Liver (tissue), 9 donors: ENCODE results near the gene EIF4G2. TPM values are rescaled to one million over a fixed set of nuclear protein-coding genes. Genes with fewer than 3 reads are reported as not detected.

ENCODE experiments used
- DNase-seq: peaks from one replicate; pipeline ENCODE4 v3.0.0-alpha.2; 2017; ENCODE audit warnings: low spot score
- H3K27ac ChIP-seq, 2 donors: one replicate each; pipeline ENCODE4 v1.7.0; 2013; ENCODE audit warnings: inconsistent platforms in 2 of 2, low read length in 2 of 2, control low read depth in 1 of 2, low read depth in 1 of 2, mild to moderate bottlenecking in 1 of 2
- H3K27me3 ChIP-seq, 4 donors: one replicate each; pipeline versions ENCODE4 v1.6.1 to v1.7.0; 2013; ENCODE audit warnings: low read length in 3 of 4, inconsistent platforms in 1 of 4, mild to moderate bottlenecking in 1 of 4, moderate library complexity in 1 of 4; ENCODE audit not compliant: control insufficient read depth in 4 of 4, insufficient read depth in 4 of 4
- H3K36me3 ChIP-seq, 4 donors: one replicate each; pipeline versions ENCODE4 v1.6.1 to v1.7.0; 2013; ENCODE audit warnings: low read length in 3 of 4, mild to moderate bottlenecking in 3 of 4, low read depth in 1 of 4, moderate library complexity in 1 of 4; ENCODE audit not compliant: control insufficient read depth in 4 of 4, insufficient read depth in 3 of 4
- H3K4me1 ChIP-seq, 4 donors: one replicate each; pipeline versions ENCODE4 v1.6.1 to v1.7.0; 2013; ENCODE audit warnings: low read length in 3 of 4, mild to moderate bottlenecking in 3 of 4, moderate library complexity in 1 of 4; ENCODE audit not compliant: control insufficient read depth in 4 of 4, insufficient read depth in 4 of 4
- H3K4me3 ChIP-seq, 3 donors: one replicate each; pipeline versions ENCODE4 v1.6.1 to v1.7.0; 2013; ENCODE audit warnings: low read length in 3 of 3, control low read depth in 1 of 3, low read depth in 1 of 3, mild to moderate bottlenecking in 1 of 3
- H3K9ac ChIP-seq, 2 donors: one replicate each; pipeline ENCODE4 v1.7.0; 2013; ENCODE audit warnings: low read length in 2 of 2, mild to moderate bottlenecking in 2 of 2, moderate library complexity in 2 of 2, control low read depth in 1 of 2, low read depth in 1 of 2
- H3K9me3 ChIP-seq, 4 donors: one replicate each; pipeline versions ENCODE4 v1.6.1 to v1.7.0; 2013; ENCODE audit warnings: low read length in 3 of 4; ENCODE audit not compliant: control insufficient read depth in 4 of 4
- CTCF ChIP-seq: fragments of 150-350 bp; IDR thresholded peaks from 2 replicates; pipeline ENCODE4 v1.5.1; 2017; ENCODE audit warnings: improper control_type of control experiment, low read depth, low read length; ENCODE audit not compliant: missing input control
- EGR1 ChIP-seq, 2 donors: IDR thresholded peaks; 2 replicates each; pipeline ENCODE4 v1.6.1; 2016 to 2018; ENCODE audit warnings: antibody characterized with exemption in 2 of 2, low read depth in 2 of 2
- FOXA1 ChIP-seq: IDR thresholded peaks from 2 replicates; pipeline ENCODE4 v1.6.1; 2016; ENCODE audit warnings: antibody characterized with exemption
- FOXA2 ChIP-seq: IDR thresholded peaks from 2 replicates; pipeline ENCODE4 v1.6.1; 2016; ENCODE audit warnings: antibody characterized with exemption
- GABPA ChIP-seq, 2 donors: IDR thresholded peaks in 1 of 2; conservative IDR thresholded peaks in 1 of 2; 2 replicates each; pipeline ENCODE4 v1.6.1; 2016; ENCODE audit warnings: antibody characterized with exemption in 2 of 2, mild to moderate bottlenecking in 1 of 2, moderate library complexity in 1 of 2
- HNF4A ChIP-seq, 2 donors: conservative IDR thresholded peaks; 2 replicates each; pipeline ENCODE4 v1.6.1; 2016; ENCODE audit warnings: antibody characterized with exemption in 2 of 2, mild to moderate bottlenecking in 2 of 2
- HNF4G ChIP-seq: IDR thresholded peaks from 2 replicates; pipeline ENCODE4 v1.6.1; 2016; ENCODE audit warnings: antibody characterized with exemption
- JUND ChIP-seq, 2 donors: IDR thresholded peaks; 2 replicates each; pipeline ENCODE4 v1.6.1; 2016; ENCODE audit warnings: antibody characterized with exemption in 2 of 2
- MAX ChIP-seq: IDR thresholded peaks from 2 replicates; pipeline ENCODE4 v1.6.1; 2016; ENCODE audit warnings: antibody characterized with exemption
- NR2F2 ChIP-seq: IDR thresholded peaks from 2 replicates; pipeline ENCODE4 v1.6.1; 2016; ENCODE audit warnings: antibody characterized with exemption
- RAD21 ChIP-seq, 2 donors: IDR thresholded peaks; 2 replicates each; pipeline ENCODE4 v1.6.1; 2016; ENCODE audit warnings: antibody characterized with exemption in 2 of 2, mild to moderate bottlenecking in 2 of 2
- REST ChIP-seq: IDR thresholded peaks from 2 replicates; pipeline ENCODE4 v1.6.1; 2016; ENCODE audit warnings: antibody characterized with exemption, mild to moderate bottlenecking
- RXRA ChIP-seq, 2 donors: IDR thresholded peaks; 2 replicates each; pipeline ENCODE4 v1.6.1; 2017 to 2018; ENCODE audit warnings: antibody characterized with exemption in 2 of 2, mild to moderate bottlenecking in 1 of 2
- SP1 ChIP-seq: IDR thresholded peaks from 2 replicates; pipeline ENCODE4 v1.6.1; 2018; ENCODE audit warnings: antibody characterized with exemption, mild to moderate bottlenecking
- TAF1 ChIP-seq: conservative IDR thresholded peaks from 2 replicates; pipeline ENCODE4 v1.6.1; 2016; ENCODE audit warnings: antibody characterized with exemption, mild to moderate bottlenecking
- YY1 ChIP-seq: IDR thresholded peaks from 2 replicates; pipeline ENCODE4 v1.6.1; 2016; ENCODE audit warnings: antibody characterized with exemption, mild to moderate bottlenecking
- whole genome bisulfite sequencing: extraction: QIAGEN DNeasy Blood & Tissue Kit; methylation state at CpG from one replicate; pipeline ENCODE4 v1.1.7; 2013; 5-methylcytosine and 5-hydroxymethylcytosine counted together
- polyA plus RNA-seq, 2 donors: library from polyadenylated mRNA; stranded (reverse) in 1 of 2; unstranded in 1 of 2; fragments of 200-250 nt in 1 of 2; fragments of >200 nt in 1 of 2; fragmentation: Nextera tagmentation in 1 of 2; extraction: Ambion mirVana in 1 of 2; gene quantifications; one replicate each; pipeline versions ENCODE4 v1.2.1 to v1.2.3, GENCODE V29; 2013 to 2015
- total RNA-seq, 2 donors: library from RNA; depleted of rRNA; stranded (reverse); fragments of >200 nt; gene quantifications; one replicate each; pipeline ENCODE4 v1.2.3, GENCODE V29; 2014
- TF ChIP-seq, protein P1 (sequence below): IDR thresholded peaks from 2 replicates; pipeline ENCODE4 v1.6.1; 2016; ENCODE audit warnings: antibody characterized with exemption
- TF ChIP-seq, protein P2 (sequence below): IDR thresholded peaks from 2 replicates; pipeline ENCODE4 v1.6.1; 2016; ENCODE audit warnings: antibody characterized with exemption
- donor health status: healthy.
- donor health status: healthy.
- donor health status: healthy.
- donor health status: healthy.
- donor health status: healthy.

The EIF4G2 gene
- total and polyA plus RNA-seq, 4 donors = 126 to 268 (median 209) TPM

DNA sequence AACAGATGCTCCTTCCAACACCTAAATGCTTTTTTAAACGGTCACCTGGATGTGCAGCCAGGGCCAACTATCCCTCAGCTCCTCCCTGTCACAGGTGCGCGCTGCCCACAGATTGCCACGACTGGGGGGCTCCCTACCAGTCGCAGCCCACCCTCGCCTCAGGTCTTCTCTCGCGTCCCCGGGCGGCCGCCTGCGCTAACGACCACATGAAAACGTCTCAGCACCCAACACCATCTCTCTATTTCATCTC, 48.7 kb upstream of the EIF4G2 start:
- Histone ChIP-seq H3K4me3 (peak overlapping the region; percentile 72 to 92 (median 90)), H3K36me3 (peaks cover 3 to 20% (median 20%) of the 10 kb centered on the region in 4 donors), H3K4me1 (peaks cover 1 to 19% (median 14%) of the 10 kb centered on the region in 4 donors), H3K27ac (peak overlapping the region; percentile 92 to 98), H3K9ac (peak overlapping the region; percentile 72 to 99), H3K27me3 (no peaks in the 10 kb centered on the region), H3K9me3 (no peaks in the 10 kb centered on the region)
- 0% methylated on average over 14 of the region's 14 CpGs for WGBS
- no peak for DNase-seq
- TF ChIP-seq HNF4G (no peak), EGR1 (IDR thresholded peaks at IDR 0.05; ENCODE audit: low read depth in 2 of 2) (no peak), FOXA1 (no peak), GABPA (IDR thresholded peaks at IDR 0.05 in 1 of 2, conservative IDR thresholded peaks at IDR 0.05 in 1 of 2) (peak in 1 of 2 donors; percentile 7), RXRA (IDR thresholded peaks at IDR 0.05) (peak in 1 of 2 donors; percentile 3), MAX (peak; percentile 34)

DNA sequence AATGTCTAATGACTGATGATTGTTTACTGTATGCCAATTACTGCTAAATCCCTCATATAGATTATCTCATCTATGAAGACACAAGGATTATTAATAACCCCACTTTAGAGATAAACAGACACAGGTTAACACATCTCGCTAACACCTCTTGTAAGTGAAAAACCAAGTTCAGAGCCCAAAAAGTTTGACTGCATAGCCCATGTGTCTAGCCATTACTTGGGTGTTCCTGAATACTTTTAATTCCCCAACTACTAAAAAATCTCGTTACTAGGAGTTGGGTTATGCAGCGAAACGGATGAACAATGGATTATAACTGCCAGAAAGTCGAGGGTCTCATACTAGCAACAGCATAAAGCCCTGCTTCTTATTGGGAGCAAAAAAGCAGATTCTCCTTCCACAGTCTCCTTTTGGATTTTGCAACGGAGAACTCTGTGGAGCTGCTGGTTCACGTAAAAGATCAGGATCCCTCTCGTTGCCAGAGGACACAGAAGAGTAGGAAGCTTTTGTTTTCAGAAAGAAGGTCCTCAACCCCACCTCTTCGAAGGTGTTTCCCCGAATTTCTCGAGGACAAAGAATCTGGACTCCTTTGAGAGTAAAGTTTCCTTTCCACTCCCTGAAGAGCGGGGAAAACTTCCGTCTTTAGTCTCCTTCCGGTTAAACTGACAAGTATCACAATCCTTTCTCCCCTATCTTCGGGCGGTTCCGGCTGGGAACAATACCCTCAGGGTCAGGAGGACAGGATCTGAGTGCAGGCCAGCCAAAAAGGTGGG, 48.1 kb upstream of the EIF4G2 start:
- Histone ChIP-seq H3K9me3 (no peaks in the 10 kb centered on the region), H3K4me3 (peak overlapping the region; percentile 72 to 92 (median 90)), H3K9ac (peak overlapping the region; percentile 72 to 99), H3K27me3 (no peaks in the 10 kb centered on the region), H3K36me3 (peaks cover 3 to 22% (median 20%) of the 10 kb centered on the region in 4 donors), H3K4me1 (peaks cover 1 to 19% (median 14%) of the 10 kb centered on the region in 4 donors), H3K27ac (peak overlapping the region; percentile 92 to 98)
- no peak for TF ChIP-seq HNF4G
- TF ChIP-seq HNF4A (conservative IDR thresholded peaks at IDR 0.05) = peak; percentile 56 to 71
- no peak for TF ChIP-seq JUND (IDR thresholded peaks at IDR 0.05)
- TF ChIP-seq, protein P1, sequence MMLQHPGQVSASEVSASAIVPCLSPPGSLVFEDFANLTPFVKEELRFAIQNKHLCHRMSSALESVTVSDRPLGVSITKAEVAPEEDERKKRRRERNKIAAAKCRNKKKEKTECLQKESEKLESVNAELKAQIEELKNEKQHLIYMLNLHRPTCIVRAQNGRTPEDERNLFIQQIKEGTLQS = no peak
- TF ChIP-seq SP1 = no peak
- peak; percentile 7 for TF ChIP-seq NR2F2
- TF ChIP-seq EGR1 (IDR thresholded peaks at IDR 0.05; ENCODE audit: low read depth in 2 of 2) = no peak
- TF ChIP-seq CTCF = no peak
- TF ChIP-seq YY1 = no peak
- TF ChIP-seq FOXA2 = no peak
- no peak for TF ChIP-seq TAF1
- TF ChIP-seq, protein P2, sequence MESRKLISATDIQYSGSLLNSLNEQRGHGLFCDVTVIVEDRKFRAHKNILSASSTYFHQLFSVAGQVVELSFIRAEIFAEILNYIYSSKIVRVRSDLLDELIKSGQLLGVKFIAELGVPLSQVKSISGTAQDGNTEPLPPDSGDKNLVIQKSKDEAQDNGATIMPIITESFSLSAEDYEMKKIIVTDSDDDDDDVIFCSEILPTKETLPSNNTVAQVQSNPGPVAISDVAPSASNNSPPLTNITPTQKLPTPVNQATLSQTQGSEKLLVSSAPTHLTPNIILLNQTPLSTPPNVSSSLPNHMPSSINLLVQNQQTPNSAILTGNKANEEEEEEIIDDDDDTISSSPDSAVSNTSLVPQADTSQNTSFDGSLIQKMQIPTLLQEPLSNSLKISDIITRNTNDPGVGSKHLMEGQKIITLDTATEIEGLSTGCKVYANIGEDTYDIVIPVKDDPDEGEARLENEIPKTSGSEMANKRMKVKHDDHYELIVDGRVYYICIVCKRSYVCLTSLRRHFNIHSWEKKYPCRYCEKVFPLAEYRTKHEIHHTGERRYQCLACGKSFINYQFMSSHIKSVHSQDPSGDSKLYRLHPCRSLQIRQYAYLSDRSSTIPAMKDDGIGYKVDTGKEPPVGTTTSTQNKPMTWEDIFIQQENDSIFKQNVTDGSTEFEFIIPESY = no peak
- no peak for TF ChIP-seq FOXA1
- TF ChIP-seq REST = no peak
- peak; percentile 4 to 34 for TF ChIP-seq RXRA (IDR thresholded peaks at IDR 0.05)
- TF ChIP-seq MAX = no peak
- peak; percentile 42 to 73 for TF ChIP-seq GABPA (IDR thresholded peaks at IDR 0.05 in 1 of 2, conservative IDR thresholded peaks at IDR 0.05 in 1 of 2)
- no peak for TF ChIP-seq RAD21 (IDR thresholded peaks at IDR 0.05)
- WGBS = 6% methylated on average over 17 of the region's 17 CpGs
- no peak for DNase-seq
